HepG2 (cell line): ENCODE measurements around the gene SOX12. TPM values are rescaled to one million over a fixed set of nuclear protein-coding genes. Genes with fewer than 3 reads are reported as not detected.

ENCODE experiments used
- AKAP8 ChIP-seq: sonication (generic); formaldehyde crosslinking; IDR thresholded peaks from 2 replicates; pipeline ENCODE4 v1.5.1; 2020; ENCODE audit warnings: mild to moderate bottlenecking, missing genetic modification reagents
- ATM ChIP-seq: fragments of 450-650 bp; IDR thresholded peaks from 2 replicates; pipeline ENCODE4 v1.7.1; 2017; ENCODE audit warnings: mild to moderate bottlenecking, borderline replicate concordance
- DDIT3 ChIP-seq: sonication (generic); formaldehyde crosslinking; IDR thresholded peaks from 2 replicates; pipeline ENCODE4 v1.4.0; 2020; ENCODE audit warnings: mild to moderate bottlenecking, missing genetic modification reagents
- FOXC1 ChIP-seq: sonication (generic); formaldehyde crosslinking; IDR thresholded peaks from 2 replicates; pipeline ENCODE4 v1.8.0; 2022; ENCODE audit warnings: mild to moderate bottlenecking, missing genetic modification reagents, borderline replicate concordance
- FOXP4 ChIP-seq: sonication (generic); formaldehyde crosslinking; IDR thresholded peaks from 2 replicates; pipeline ENCODE4 v1.4.0; 2020; ENCODE audit warnings: missing genetic modification reagents
- IRF1 ChIP-seq: sonication (generic); formaldehyde crosslinking; IDR thresholded peaks from 2 replicates; pipeline ENCODE4 v1.4.0; 2020; ENCODE audit warnings: low read depth, mild to moderate bottlenecking, missing genetic modification reagents
- MTA3 ChIP-seq: sonication (generic); formaldehyde crosslinking; IDR thresholded peaks from 2 replicates; pipeline ENCODE4 v1.4.0; 2020; ENCODE audit warnings: missing genetic modification reagents
- NAIF1 ChIP-seq: sonication (generic); formaldehyde crosslinking; IDR thresholded peaks from 2 replicates; pipeline ENCODE4 v1.5.0; 2020; ENCODE audit warnings: mild to moderate bottlenecking, missing genetic modification reagents, borderline replicate concordance
- NFE2L1 ChIP-seq: sonication (generic); formaldehyde crosslinking; IDR thresholded peaks from 2 replicates; pipeline ENCODE4 v1.4.0; 2020; ENCODE audit warnings: missing genetic modification reagents, mild to moderate bottlenecking, borderline replicate concordance
- SNRNP70 ChIP-seq: fragments of 200-400 bp; formaldehyde crosslinking; IDR thresholded peaks from 2 replicates; pipeline ENCODE4 v1.6.1; 2017; ENCODE audit warnings: mild to moderate bottlenecking, low read depth, low read length, moderate library complexity
- ZBTB37 ChIP-seq: sonication (generic); formaldehyde crosslinking; IDR thresholded peaks from 2 replicates; pipeline ENCODE4 v1.4.0; 2020; ENCODE audit warnings: mild to moderate bottlenecking, missing genetic modification reagents
- ZFAT ChIP-seq: sonication (generic); formaldehyde crosslinking; conservative IDR thresholded peaks from 2 replicates; pipeline ENCODE4 v1.8.1; 2023; ENCODE audit warnings: missing genetic modification reagents, inconsistent platforms
- ZFP36L2 ChIP-seq: sonication (generic); formaldehyde crosslinking; IDR thresholded peaks from 2 replicates; pipeline ENCODE4 v1.4.0; 2020; ENCODE audit warnings: missing genetic modification reagents
- ZKSCAN8 ChIP-seq: IDR thresholded peaks from 2 replicates; pipeline ENCODE4 v1.6.1; 2016; ENCODE audit warnings: borderline replicate concordance, missing genetic modification reagents, missing compliant biosample characterization
- ZNF224 ChIP-seq: sonication (generic); formaldehyde crosslinking; IDR thresholded peaks from 2 replicates; pipeline ENCODE4 v1.5.0; 2020; ENCODE audit warnings: mild to moderate bottlenecking, missing genetic modification reagents
- ZNF598 ChIP-seq: sonication (generic); formaldehyde crosslinking; IDR thresholded peaks from 2 replicates; pipeline ENCODE4 v1.5.1; 2020; ENCODE audit warnings: mild to moderate bottlenecking, missing genetic modification reagents, borderline replicate concordance
- ZNF782 ChIP-seq: sonication (generic); formaldehyde crosslinking; IDR thresholded peaks from 2 replicates; pipeline ENCODE4 v1.4.0; 2020; ENCODE audit warnings: missing genetic modification reagents, mild to moderate bottlenecking, borderline replicate concordance
- ZNF788 ChIP-seq: sonication (generic); formaldehyde crosslinking; IDR thresholded peaks from 2 replicates; pipeline ENCODE4 v1.5.0; 2020; ENCODE audit warnings: mild to moderate bottlenecking, missing genetic modification reagents, borderline replicate concordance
- ZSCAN20 ChIP-seq: sonication (generic); formaldehyde crosslinking; IDR thresholded peaks from 2 replicates; pipeline ENCODE4 v1.4.0; 2020; ENCODE audit warnings: missing genetic modification reagents, mild to moderate bottlenecking, borderline replicate concordance
- ZXDC ChIP-seq: sonication (generic); formaldehyde crosslinking; IDR thresholded peaks from 2 replicates; pipeline ENCODE4 v1.5.0; 2020; ENCODE audit warnings: mild to moderate bottlenecking, missing genetic modification reagents
- polyA plus RNA-seq, 8 experiments: library from polyadenylated mRNA; depleted of rRNA in 3 of 8; stranded (reverse) in 7 of 8; unstranded in 1 of 8; fragments of >200 nt; fragmentation: Illumina TruSeq in 4 of 8; extraction: Trizol in 4 of 8; gene quantifications; 2 replicates each; pipeline versions ENCODE4 v1.2.1 to v1.2.3, GENCODE V29; 2011 to 2016; ENCODE audit warnings: low read depth in 4 of 8, missing spikeins in 1 of 8, mixed read lengths in 1 of 8; ENCODE audit not compliant: insufficient read depth in 1 of 8
- total RNA-seq, 5 experiments: library from RNA; depleted of rRNA; stranded (reverse); fragments of >200 nt; fragmentation: Illumina TruSeq; extraction: Trizol; gene quantifications; 2 replicates each; pipeline ENCODE4 v1.2.3, GENCODE V29; 2016; ENCODE audit warnings: low read depth in 1 of 5
- TF ChIP-seq, protein P1 (sequence below): sonication (generic); formaldehyde crosslinking; IDR thresholded peaks from 2 replicates; pipeline ENCODE4 v1.8.0; 2022; ENCODE audit warnings: missing genetic modification reagents, mild to moderate bottlenecking, borderline replicate concordance

The SOX12 gene
- total and polyA plus RNA-seq, 2 of the 13 experiments (the other 11 are each of a cell fraction or from before 2014, with no cell fraction given): 10.0 to 18.7 TPM

- TF ChIP-seq ZBTB37 (peak; percentile 45; the same call in 1 of the 2 replicates), ZFP36L2 (CRISPR knock-in tag) (peak; percentile 33; the same call in 1 of the 2 replicates), ZSCAN20 (CRISPR knock-in tag) (peak; percentile 34; the same call in 1 of the 2 replicates), IRF1 (CRISPR knock-in tag) (no peak), ZNF224 (no peak), ZXDC (peak; percentile 38; the same call in 1 of the 2 replicates), FOXP4 (CRISPR knock-in tag) (0 out of 2 replicates have a peak, but pooled peaks have one; percentile 25), ATM (no peak), NAIF1 (CRISPR knock-in tag) (no peak), SNRNP70 (no peak), MTA3 (no peak), ZNF788 (no peak), AKAP8 (CRISPR knock-in tag) (peak; percentile 79), ZKSCAN8 (CRISPR knock-in tag) (no peak), ZFAT (CRISPR knock-in tag) (no peak), ZNF598 (CRISPR knock-in tag) (no peak), NFE2L1 (CRISPR knock-in tag) (no peak), FOXC1 (CRISPR knock-in tag) (no peak), ZNF782 (CRISPR knock-in tag) (0 out of 2 replicates have a peak, but pooled peaks have one; percentile 51), DDIT3 (peak; percentile 40; the same call in 1 of the 2 replicates)
- TF ChIP-seq, protein P1, sequence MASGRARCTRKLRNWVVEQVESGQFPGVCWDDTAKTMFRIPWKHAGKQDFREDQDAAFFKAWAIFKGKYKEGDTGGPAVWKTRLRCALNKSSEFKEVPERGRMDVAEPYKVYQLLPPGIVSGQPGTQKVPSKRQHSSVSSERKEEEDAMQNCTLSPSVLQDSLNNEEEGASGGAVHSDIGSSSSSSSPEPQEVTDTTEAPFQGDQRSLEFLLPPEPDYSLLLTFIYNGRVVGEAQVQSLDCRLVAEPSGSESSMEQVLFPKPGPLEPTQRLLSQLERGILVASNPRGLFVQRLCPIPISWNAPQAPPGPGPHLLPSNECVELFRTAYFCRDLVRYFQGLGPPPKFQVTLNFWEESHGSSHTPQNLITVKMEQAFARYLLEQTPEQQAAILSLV (CRISPR knock-in tag): 0 out of 2 replicates have a peak, but pooled peaks have one; percentile 4
These were observed 1.4 kb downstream of the SOX12 start (continued) for GRCh38 chr20:326645-327185.
